Tibial nerve (tissue), 4 donors: ENCODE data around the gene CAMK1D. TPM values are rescaled to one million over a fixed set of nuclear protein-coding genes. Genes with fewer than 3 reads are reported as not detected.
"Not testable (repeated sequence)": the region's sequence is repeated elsewhere in the genome, so short reads cannot be mapped to it uniquely, and the experiment has no call there.

Experiments
- DNase-seq, 2 donors: peaks; one replicate each; pipeline ENCODE4 v3.0.0-alpha.2; 2019; ENCODE audit warnings: low spot score in 2 of 2
- H3K27ac ChIP-seq, 4 donors: fragments of 200-600 bp; sonication (generic) in 3 of 4; one replicate each; pipeline ENCODE4 v1.5.1; 2017 to 2019; ENCODE audit warnings: mild to moderate bottlenecking in 1 of 4
- H3K27me3 ChIP-seq, 2 donors: fragments of 200-600 bp; sonication (generic) in 1 of 2; one replicate each; pipeline versions ENCODE4 v1.5.1 to v1.6.0; 2017 to 2019
- H3K36me3 ChIP-seq, 3 donors: fragments of 200-600 bp; sonication (generic); one replicate each; pipeline ENCODE4 v1.5.1; 2018 to 2019
- H3K4me1 ChIP-seq, 4 donors: fragments of 200-600 bp; sonication (generic) in 3 of 4; one replicate each; pipeline ENCODE4 v1.5.1; 2017 to 2019
- H3K4me3 ChIP-seq, 4 donors: fragments of 200-600 bp; sonication (generic) in 3 of 4; one replicate each; pipeline ENCODE4 v1.5.1; 2017 to 2019; ENCODE audit warnings: mild to moderate bottlenecking in 1 of 4, moderate library complexity in 1 of 4
- H3K9me3 ChIP-seq, 4 donors: fragments of 200-600 bp; sonication (generic) in 3 of 4; one replicate each; pipeline ENCODE4 v1.5.1; 2017 to 2019
- CTCF ChIP-seq, 5 experiments: fragments of 200-600 bp in 3 of 5; fragments of 450-650 bp in 2 of 5; sonication (generic) in 3 of 5; IDR thresholded peaks; one replicate each; pipeline ENCODE4 v1.5.1; 2016 to 2019; ENCODE audit warnings: antibody characterized with exemption in 5 of 5, mild to moderate bottlenecking in 3 of 5, moderate library complexity in 2 of 5
- EP300 ChIP-seq, 2 donors: sonication (generic); formaldehyde crosslinking; IDR thresholded peaks; one replicate each; pipeline ENCODE4 v1.6.1; 2017; ENCODE audit warnings: antibody characterized with exemption in 2 of 2, mild to moderate bottlenecking in 1 of 2
- POLR2A ChIP-seq, 2 donors: fragments of 450-650 bp; IDR thresholded peaks; one replicate each; pipeline ENCODE4 v1.6.1; 2017; ENCODE audit warnings: antibody characterized with exemption in 2 of 2, mild to moderate bottlenecking in 2 of 2, moderate library complexity in 2 of 2
- WGBS, 2 donors: methylation state at CpG; one replicate each; pipeline ENCODE4 v1.1.5; 2018; 5-methylcytosine and 5-hydroxymethylcytosine counted together
- total RNA-seq, 4 donors: library from RNA; depleted of rRNA; stranded (reverse); fragments of >200 nt; gene quantifications; one replicate each; pipeline ENCODE4 v1.1.0, GENCODE V29; 2016

The CAMK1D gene
- total RNA-seq, 4 donors from 2014 or later: 6.9 to 20.5 (median 17.2) TPM

- H3K36me3 ChIP-seq: no peaks in the 10 kb centered on the region
- 75 to 76% methylated on average over 4 of the region's 4 CpGs for WGBS, 2 donors
- TF ChIP-seq EP300 (IDR thresholded peaks at IDR 0.05) (no peak), POLR2A (IDR thresholded peaks at IDR 0.05) (no peak), CTCF (IDR thresholded peaks at IDR 0.05) (no peak)
- H3K9me3 ChIP-seq: peaks cover 0 to 5% (median 0%) of the 10 kb centered on the region in 4 donors
- no peaks in the 10 kb centered on the region for H3K27me3 ChIP-seq
- peaks cover 0 to 7% (median 0%) of the 10 kb centered on the region in 4 donors for H3K4me1 ChIP-seq
- no peak for DNase-seq
- no peak overlapping the region for H3K27ac ChIP-seq
- H3K4me3 ChIP-seq: no peak overlapping the region
Observed at GRCh38 chr10:12540341-12540781, 191.0 kb downstream of the CAMK1D start.

DNA sequence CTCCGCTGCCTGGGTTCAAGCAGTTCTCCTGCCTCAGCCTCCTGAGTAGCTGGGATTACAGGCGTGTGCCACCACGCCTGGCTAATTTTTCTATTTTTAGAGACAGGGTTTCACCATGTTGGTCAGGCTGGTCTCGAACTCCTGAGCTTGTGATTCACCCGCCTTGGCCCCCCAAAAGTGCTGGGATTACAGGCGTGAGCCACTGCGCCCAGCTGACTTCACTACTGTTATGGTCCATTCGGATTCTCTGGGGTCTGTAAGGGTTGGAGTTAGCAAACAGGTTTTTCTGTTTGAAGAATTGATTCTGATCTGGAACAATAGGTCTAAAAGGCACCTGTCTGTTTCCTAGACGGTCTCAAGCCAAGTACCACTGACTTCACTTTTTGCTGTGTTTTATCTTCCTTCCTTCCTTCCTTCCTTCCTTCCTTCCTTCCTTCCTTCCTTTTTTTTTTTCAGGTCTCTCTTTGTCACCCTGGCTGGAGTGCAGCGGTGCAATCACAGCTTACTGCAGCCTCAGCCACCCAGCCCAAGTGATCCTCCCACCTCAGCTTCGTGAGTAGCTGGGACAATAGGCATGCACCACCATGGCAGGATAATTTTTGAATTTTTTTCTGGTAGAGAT lies 192.2 kb downstream of the CAMK1D start:
- WGBS, 2 donors: 82 to 89% methylated on average over 11 of the region's 11 CpGs
- H3K4me3 ChIP-seq: no peak overlapping the region

DNA sequence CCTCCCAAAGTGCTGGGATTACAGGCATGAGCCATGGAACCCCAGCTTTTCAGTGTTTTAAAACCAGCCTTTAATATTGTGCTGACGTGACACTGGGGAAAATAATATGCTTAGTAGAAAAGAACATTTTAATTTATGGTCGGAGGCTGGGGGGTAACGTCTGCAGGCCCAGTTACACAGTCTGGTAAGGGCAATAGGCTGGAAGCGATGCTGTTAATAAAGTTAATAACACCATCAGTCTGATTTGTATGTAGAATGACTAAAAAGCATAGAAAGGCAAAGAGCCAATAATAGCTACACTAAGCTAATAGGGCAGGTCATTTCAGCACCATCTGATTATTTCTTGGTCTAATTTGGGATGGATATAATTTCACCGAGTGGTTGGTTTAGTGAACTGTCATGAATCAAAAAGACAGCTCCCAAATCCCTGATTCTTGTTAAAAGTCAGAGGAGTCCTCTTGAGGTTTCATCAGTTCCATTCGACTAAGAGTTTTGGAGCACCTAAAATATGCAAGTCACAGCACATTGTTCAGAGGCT lies 192.9 kb downstream of the CAMK1D start:
- no peak overlapping the region for H3K4me3 ChIP-seq
- TF ChIP-seq EP300 (IDR thresholded peaks at IDR 0.05): no peak
- TF ChIP-seq POLR2A (IDR thresholded peaks at IDR 0.05): no peak
- TF ChIP-seq CTCF (IDR thresholded peaks at IDR 0.05): no peak
- WGBS, 2 donors: 78 to 83% methylated on average over 6 of the region's 6 CpGs
- H3K4me1 ChIP-seq: peaks cover 0 to 7% (median 0%) of the 10 kb centered on the region in 4 donors
- peaks cover 0 to 5% (median 0%) of the 10 kb centered on the region in 4 donors for H3K9me3 ChIP-seq
- no peak overlapping the region for H3K27ac ChIP-seq
- no peaks in the 10 kb centered on the region for H3K36me3 ChIP-seq
- H3K27me3 ChIP-seq: no peaks in the 10 kb centered on the region
- no peak for DNase-seq

More for the DNA sequence above, 192.2 kb downstream of the CAMK1D start:
- no peak for DNase-seq
- H3K36me3 ChIP-seq: no peaks in the 10 kb centered on the region
- no peak for TF ChIP-seq POLR2A (IDR thresholded peaks at IDR 0.05)
- no peak for TF ChIP-seq EP300 (IDR thresholded peaks at IDR 0.05)
- TF ChIP-seq CTCF (IDR thresholded peaks at IDR 0.05): no peak
- H3K27me3 ChIP-seq: no peaks in the 10 kb centered on the region
- H3K4me1 ChIP-seq: peaks cover 0 to 7% (median 0%) of the 10 kb centered on the region in 4 donors
- H3K27ac ChIP-seq: no peak overlapping the region
- peaks cover 0 to 5% (median 0%) of the 10 kb centered on the region in 4 donors for H3K9me3 ChIP-seq

GRCh38 chr10:12543589-12543988 lies 194.2 kb downstream of the CAMK1D start:
- WGBS, 2 donors: 77 to 80% methylated on average over 3 of the region's 3 CpGs
- H3K4me3 ChIP-seq: no peak overlapping the region
- DNase-seq: no peak

DNA sequence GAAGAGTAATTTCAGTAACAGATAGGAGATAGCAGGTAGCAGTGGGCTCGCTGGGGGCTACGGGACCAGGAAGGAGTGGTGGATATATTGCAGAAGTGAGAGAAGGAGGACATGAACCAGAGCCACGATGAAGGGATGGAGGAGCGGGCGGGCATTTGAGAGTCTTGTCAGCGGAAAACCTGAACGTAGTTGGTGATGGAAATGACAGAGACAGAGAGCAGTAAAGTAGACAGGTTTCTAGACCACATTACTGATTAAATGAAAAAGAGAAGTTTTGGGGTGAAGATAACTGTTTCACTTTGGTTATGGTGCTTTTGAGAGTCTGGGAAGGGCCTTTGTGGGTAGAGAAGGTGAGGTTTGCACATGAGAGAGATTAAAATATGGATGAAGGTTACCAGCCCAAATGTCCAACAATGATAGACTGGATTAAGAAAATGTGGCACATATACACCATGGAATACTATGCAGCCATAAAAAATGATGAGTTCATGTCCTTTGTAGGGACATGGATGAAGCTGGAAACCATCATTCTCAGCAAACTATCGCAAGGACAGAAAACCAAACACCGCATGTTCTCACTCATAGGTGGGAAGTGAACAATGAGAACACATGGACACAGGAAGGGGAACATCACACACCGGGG lies 196.9 kb downstream of the CAMK1D start:
- H3K4me1 ChIP-seq, H3K36me3 ChIP-seq, H3K9me3 ChIP-seq, DNase-seq, H3K27me3 ChIP-seq, H3K27ac ChIP-seq, H3K4me3 ChIP-seq: not testable (repeated sequence)
- 96 to 97% methylated on average over 10 of the region's 10 CpGs for WGBS, 2 donors

More at GRCh38 chr10:12543589-12543988, 194.2 kb downstream of the CAMK1D start:
- Histone ChIP-seq H3K4me1 (peaks cover 0 to 7% (median 0%) of the 10 kb centered on the region in 4 donors), H3K27me3 (no peaks in the 10 kb centered on the region), H3K27ac (no peak overlapping the region), H3K9me3 (peaks cover 0 to 5% (median 0%) of the 10 kb centered on the region in 4 donors), H3K36me3 (no peaks in the 10 kb centered on the region)
- TF ChIP-seq CTCF (IDR thresholded peaks at IDR 0.05) (no peak), POLR2A (IDR thresholded peaks at IDR 0.05) (no peak), EP300 (IDR thresholded peaks at IDR 0.05) (no peak)
